Testis (tissue), 3 donors: Measurements from ENCODE around the gene ATXN3. TPM values are rescaled to one million over a fixed set of nuclear protein-coding genes. Genes with fewer than 3 reads are reported as not detected.
"Not testable (repeated sequence)": the region's sequence is repeated elsewhere in the genome, so short reads cannot be mapped to it uniquely, and the experiment has no call there.

Experiments used
- DNase-seq: peaks from one replicate; pipeline ENCODE4 v3.0.0-alpha.2; 2019
- H3K27ac ChIP-seq, 2 donors: fragments of 200-600 bp; sonication (generic); one replicate each; pipeline ENCODE4 v1.5.1; 2019
- H3K27me3 ChIP-seq: fragments of 200-600 bp; sonication (generic); one replicate; pipeline ENCODE4 v1.5.1; 2019
- H3K36me3 ChIP-seq: fragments of 200-600 bp; sonication (generic); one replicate; pipeline ENCODE4 v1.5.1; 2017; ENCODE audit warnings: low read depth; ENCODE audit errors: missing control alignments
- H3K4me1 ChIP-seq: fragments of 200-600 bp; sonication (generic); one replicate; pipeline ENCODE4 v1.5.1; 2019
- H3K4me3 ChIP-seq, 2 donors: fragments of 200-600 bp; sonication (generic); one replicate each; pipeline ENCODE4 v1.5.1; 2017 to 2019
- H3K9me3 ChIP-seq: fragments of 200-600 bp; sonication (generic); one replicate; pipeline ENCODE4 v1.5.1; 2017
- POLR2A ChIP-seq: fragments of 450-650 bp; IDR thresholded peaks from one replicate; pipeline ENCODE4 v1.6.1; 2017; ENCODE audit warnings: antibody characterized with exemption, mild to moderate bottlenecking, moderate library complexity
- WGBS, 2 donors: methylation state at CpG; one replicate each; pipeline ENCODE4 v1.1.5; 2018; 5-methylcytosine and 5-hydroxymethylcytosine counted together
- intact Hi-C: fragments of 100-400 bp; cut with DNase I; formaldehyde crosslinking; loops from one replicate; pipeline ENCODE4 v1.15.1; 2023; ENCODE audit warnings: low total_unique reads
- polyA plus RNA-seq: library from polyadenylated mRNA; stranded (reverse); fragments of 350-450 nt; fragmentation: Illumina TruSeq; extraction: RNeasy Lipid Tissue Mini Kit (QIAGEN cat#74804); gene quantifications from one replicate; pipeline ENCODE4 v1.2.3, GENCODE V29; 2014; ENCODE audit warnings: low read depth, low replicate concordance; ENCODE audit not compliant: insufficient read depth
- total RNA-seq, 2 donors: library from RNA; depleted of rRNA; stranded (reverse); fragments of >200 nt; gene quantifications; one replicate each; pipeline ENCODE4 v1.2.3, GENCODE V29; 2016
- TF ChIP-seq, protein P1 (sequence below), 3 experiments: fragments of 450-650 bp in 2 of 3; fragments of 200-600 bp in 1 of 3; sonication (generic) in 1 of 3; IDR thresholded peaks; one replicate each; pipeline ENCODE4 v1.5.1; 2016 to 2019; ENCODE audit warnings: antibody characterized with exemption in 3 of 3, mild to moderate bottlenecking in 2 of 3, moderate library complexity in 1 of 3

The ATXN3 gene
- total and polyA plus RNA-seq, 3 donors from 2014 or later, result 22.9 to 43.8 (median 35.0) TPM

DNA sequence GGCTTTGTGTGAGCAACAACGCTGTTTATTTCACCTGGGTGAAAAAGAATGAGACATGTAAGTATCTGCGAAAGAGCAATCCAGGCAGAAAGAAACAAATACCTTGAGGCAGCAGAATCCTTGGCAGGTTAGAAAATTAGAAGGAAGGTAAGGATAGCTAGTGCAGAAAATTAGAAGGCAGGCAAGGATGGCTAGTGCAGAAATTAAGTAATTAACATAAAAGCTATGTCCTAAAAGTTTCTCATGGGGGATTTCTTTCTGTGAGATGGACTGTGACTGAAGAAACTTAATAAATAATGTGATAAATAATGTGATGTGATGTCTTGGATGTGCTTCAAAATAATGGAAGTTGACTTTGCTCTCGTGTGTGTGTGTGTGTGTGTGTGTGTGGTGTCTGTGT lies 56.6 kb downstream of the ATXN3 start:
- no peaks in the 10 kb centered on the region for H3K9me3 ChIP-seq
- TF ChIP-seq, protein P1, sequence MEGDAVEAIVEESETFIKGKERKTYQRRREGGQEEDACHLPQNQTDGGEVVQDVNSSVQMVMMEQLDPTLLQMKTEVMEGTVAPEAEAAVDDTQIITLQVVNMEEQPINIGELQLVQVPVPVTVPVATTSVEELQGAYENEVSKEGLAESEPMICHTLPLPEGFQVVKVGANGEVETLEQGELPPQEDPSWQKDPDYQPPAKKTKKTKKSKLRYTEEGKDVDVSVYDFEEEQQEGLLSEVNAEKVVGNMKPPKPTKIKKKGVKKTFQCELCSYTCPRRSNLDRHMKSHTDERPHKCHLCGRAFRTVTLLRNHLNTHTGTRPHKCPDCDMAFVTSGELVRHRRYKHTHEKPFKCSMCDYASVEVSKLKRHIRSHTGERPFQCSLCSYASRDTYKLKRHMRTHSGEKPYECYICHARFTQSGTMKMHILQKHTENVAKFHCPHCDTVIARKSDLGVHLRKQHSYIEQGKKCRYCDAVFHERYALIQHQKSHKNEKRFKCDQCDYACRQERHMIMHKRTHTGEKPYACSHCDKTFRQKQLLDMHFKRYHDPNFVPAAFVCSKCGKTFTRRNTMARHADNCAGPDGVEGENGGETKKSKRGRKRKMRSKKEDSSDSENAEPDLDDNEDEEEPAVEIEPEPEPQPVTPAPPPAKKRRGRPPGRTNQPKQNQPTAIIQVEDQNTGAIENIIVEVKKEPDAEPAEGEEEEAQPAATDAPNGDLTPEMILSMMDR (IDR thresholded peaks at IDR 0.05), result no peak
- no peak for TF ChIP-seq POLR2A
- no peaks in the 10 kb centered on the region for H3K36me3 ChIP-seq
- H3K27me3 ChIP-seq, result no peaks in the 10 kb centered on the region
- 77 to 95% methylated on average over 3 of the region's 3 CpGs for WGBS, 2 donors
- H3K27ac ChIP-seq, result no peak overlapping the region
- intact Hi-C loops, result no loop called here
- no peaks in the 10 kb centered on the region for H3K4me1 ChIP-seq
- no peak for DNase-seq
- H3K4me3 ChIP-seq, result no peak overlapping the region

DNA sequence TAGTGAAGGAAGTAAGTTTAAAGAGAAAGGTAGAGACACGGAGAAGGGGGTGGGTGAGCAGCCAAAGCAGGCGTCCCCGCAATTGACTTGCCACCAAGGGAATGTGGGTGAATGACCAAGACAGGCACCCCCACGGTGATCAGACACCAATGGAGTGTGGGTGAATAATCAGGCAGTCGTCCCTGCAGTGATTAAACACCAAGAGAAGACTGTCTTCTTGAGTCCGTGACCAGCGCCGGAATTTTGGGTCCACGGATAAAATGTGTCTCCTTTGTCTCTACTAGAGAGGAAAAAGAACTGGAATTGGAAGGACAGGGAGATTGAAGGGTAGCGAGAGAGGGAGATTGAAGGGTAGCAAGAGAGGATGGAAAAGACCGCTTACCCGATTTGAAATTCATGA lies 57.2 kb downstream of the ATXN3 start:
- H3K4me3 ChIP-seq, DNase-seq, H3K27me3 ChIP-seq, H3K27ac ChIP-seq, H3K36me3 ChIP-seq, H3K9me3 ChIP-seq, intact Hi-C loops, H3K4me1 ChIP-seq: not testable (repeated sequence)
- WGBS, 2 donors, result 97% methylated on average over 12 of the region's 12 CpGs

DNA sequence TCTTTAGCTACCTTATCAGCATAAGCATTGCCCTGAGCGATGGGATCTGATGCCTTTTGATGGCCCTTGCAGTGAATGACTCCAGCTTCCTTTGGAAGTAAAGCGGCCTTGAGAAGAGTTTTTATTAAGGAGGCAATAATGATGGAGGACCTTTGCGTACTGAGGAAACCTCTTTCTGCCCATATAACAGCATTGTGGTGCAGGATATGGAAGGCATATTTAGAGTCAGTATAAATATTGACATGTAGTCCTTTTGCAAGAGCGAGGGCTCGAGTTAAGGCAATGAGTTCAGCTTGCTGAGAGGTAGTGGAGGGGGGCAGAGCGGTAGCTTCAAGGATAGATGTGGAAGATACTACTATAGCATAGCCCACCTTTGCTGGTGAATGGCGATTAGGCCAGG lies 60.5 kb downstream of the ATXN3 start:
- H3K36me3 ChIP-seq, H3K27ac ChIP-seq, H3K4me1 ChIP-seq, H3K9me3 ChIP-seq, H3K4me3 ChIP-seq, DNase-seq, intact Hi-C loops, H3K27me3 ChIP-seq: not testable (repeated sequence)
- WGBS, 2 donors, result 93 to 95% methylated on average over 7 of the region's 7 CpGs

DNA sequence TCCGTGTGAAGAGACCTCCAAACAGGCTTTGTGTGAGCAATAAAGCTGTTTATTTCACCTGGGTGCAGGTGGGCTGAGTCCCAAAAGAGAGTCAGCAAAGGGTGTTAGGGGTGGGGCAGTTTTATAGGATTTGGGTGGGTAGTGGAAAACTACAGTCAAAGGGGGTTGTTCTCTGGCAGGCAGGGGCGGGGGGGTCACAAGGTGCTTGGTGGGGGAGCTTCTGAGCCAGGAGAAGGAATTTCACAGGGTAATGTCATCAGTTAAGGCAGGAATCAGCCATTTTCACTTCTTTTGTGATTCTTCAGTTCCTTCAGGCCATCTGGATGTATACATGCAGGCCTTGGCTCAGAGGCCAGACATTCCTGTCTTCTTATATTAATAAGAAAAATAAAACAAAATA lies 64.6 kb downstream of the ATXN3 start:
- H3K27me3 ChIP-seq, H3K4me3 ChIP-seq, H3K36me3 ChIP-seq, DNase-seq, H3K9me3 ChIP-seq, H3K27ac ChIP-seq, intact Hi-C loops: not testable (repeated sequence)
- WGBS, 2 donors, result 81% methylated on average over 2 of the region's 2 CpGs
- H3K4me1 ChIP-seq, result peaks cover 17% of the 10 kb centered on the region

DNA sequence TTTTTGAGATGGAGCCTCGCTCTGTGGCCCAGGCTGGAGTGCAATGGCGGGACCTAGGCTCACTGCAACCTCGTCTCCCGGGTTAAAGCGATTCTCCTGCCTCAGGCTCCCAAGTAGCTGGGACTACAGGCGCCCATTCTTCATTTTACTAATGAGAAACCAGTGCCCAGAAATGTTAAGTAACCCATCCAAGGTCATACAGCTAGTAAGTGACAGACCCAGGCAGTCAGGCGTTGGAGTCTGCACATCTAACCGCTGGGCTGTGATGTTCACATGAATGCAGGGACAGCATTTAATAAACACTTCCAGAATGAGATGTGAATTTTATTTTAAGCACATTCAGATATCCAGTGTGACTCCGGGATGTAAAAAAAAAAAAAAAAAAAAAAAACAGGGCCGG lies 65.2 kb downstream of the ATXN3 start:
- Histone ChIP-seq H3K4me3 (peak overlapping the region in 1 of 2 donors; percentile 99), H3K27me3 (no peaks in the 10 kb centered on the region), H3K27ac (no peak overlapping the region), H3K4me1 (peaks cover 17% of the 10 kb centered on the region), H3K9me3 (no peaks in the 10 kb centered on the region), H3K36me3 (no peaks in the 10 kb centered on the region)
- 54 to 79% methylated on average over 10 of the region's 10 CpGs for WGBS, 2 donors
- no peak for DNase-seq
- TF ChIP-seq, protein P1 (IDR thresholded peaks at IDR 0.05), result no peak
- no peak for TF ChIP-seq POLR2A
- intact Hi-C loops, result no loop called here

DNA sequence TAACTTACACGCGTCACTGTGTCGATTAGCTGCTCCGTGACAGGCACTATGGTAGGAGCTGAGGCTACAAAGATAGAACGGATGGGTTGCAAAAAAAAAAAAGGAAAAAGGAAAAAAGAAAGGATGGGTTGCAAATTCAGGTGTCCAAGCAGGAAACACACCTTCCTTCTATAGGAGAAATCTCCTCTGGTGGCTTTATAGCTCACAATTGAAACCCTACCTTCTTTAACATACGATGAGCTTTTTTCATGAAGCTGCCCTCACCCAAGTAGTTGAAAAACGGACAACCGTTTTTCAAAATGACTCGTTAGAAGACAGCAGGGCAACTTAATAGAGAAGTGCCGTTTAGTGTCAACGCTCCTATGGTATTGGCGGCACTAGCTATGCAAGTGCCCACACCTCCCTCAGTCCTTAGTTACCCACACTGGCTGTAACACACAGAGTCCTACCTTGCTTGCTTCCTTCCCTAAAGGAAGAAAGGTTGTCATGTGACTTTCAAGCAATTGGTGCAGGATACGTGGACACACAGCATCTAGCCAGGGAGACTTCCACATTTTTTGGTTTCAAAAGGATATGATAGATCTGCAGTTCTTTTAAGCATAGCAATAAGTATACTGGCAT lies 65.8 kb downstream of the ATXN3 start:
- Histone ChIP-seq H3K27me3 (no peaks in the 10 kb centered on the region), H3K4me3 (peak overlapping the region; percentile 81 to 99), H3K4me1 (peaks cover 17% of the 10 kb centered on the region), H3K27ac (peak overlapping the region; percentile 98 to 99), H3K9me3 (no peaks in the 10 kb centered on the region), H3K36me3 (no peaks in the 10 kb centered on the region)
- 0 to 1% methylated on average over 13 of the region's 13 CpGs for WGBS, 2 donors
- TF ChIP-seq, protein P1 (IDR thresholded peaks at IDR 0.05), result no peak
- no peak for TF ChIP-seq POLR2A
- intact Hi-C loops, result no loop called here
- no peak for DNase-seq
